Ovary (tissue), 9 donors: ENCODE measurements around the gene PPP2R3B. TPM values are rescaled to one million over a fixed set of nuclear protein-coding genes. Genes with fewer than 3 reads are reported as not detected.

ENCODE experiments used
- DNase-seq, 5 donors: peaks; one replicate each; pipeline ENCODE4 v3.0.0-alpha.2; 2019 to 2020
- H3K27ac ChIP-seq, 2 donors: fragments of 200-600 bp; one replicate each; pipeline versions ENCODE4 v1.5.1 to v1.8.0; 2019 to 2022
- H3K27me3 ChIP-seq: fragments of 200-600 bp; one replicate; pipeline ENCODE4 v1.8.0; 2022
- H3K36me3 ChIP-seq: fragments of 200-600 bp; sonication (generic); one replicate; pipeline ENCODE4 v1.5.1; 2019
- H3K4me1 ChIP-seq: one replicate; pipeline ENCODE4 v1.8.1; 2013; ENCODE audit warnings: mild to moderate bottlenecking, moderate library complexity; ENCODE audit not compliant: insufficient read depth
- H3K4me3 ChIP-seq: fragments of 200-600 bp; sonication (generic); one replicate; pipeline ENCODE4 v1.5.1; 2017
- H3K9me3 ChIP-seq, 2 donors: fragments of 200-600 bp in 1 of 2; sonication (generic) in 1 of 2; one replicate each; pipeline versions ENCODE4 v1.5.1 to v1.8.1; 2013 to 2019; ENCODE audit warnings: mild to moderate bottlenecking in 1 of 2, moderate library complexity in 1 of 2
- CTCF ChIP-seq, 3 donors: fragments of 450-650 bp in 2 of 3; fragments of 200-600 bp in 1 of 3; IDR thresholded peaks; one replicate each; pipeline versions ENCODE4 v1.5.1 to v1.8.0; 2016 to 2022; ENCODE audit warnings: antibody characterized with exemption in 3 of 3, mild to moderate bottlenecking in 1 of 3
- EP300 ChIP-seq: sonication (generic); formaldehyde crosslinking; IDR thresholded peaks from one replicate; pipeline ENCODE4 v1.6.1; 2017; ENCODE audit warnings: antibody characterized with exemption
- POLR2A ChIP-seq: fragments of 450-650 bp; IDR thresholded peaks from one replicate; pipeline ENCODE4 v1.6.1; 2017; ENCODE audit warnings: antibody characterized with exemption, mild to moderate bottlenecking, moderate library complexity
- WGBS, 3 donors: extraction: QIAGEN DNeasy Blood & Tissue Kit in 1 of 3; methylation state at CpG; one replicate each; pipeline versions ENCODE4 v1.1.5 to v1.1.7; 2013 to 2017; 5-methylcytosine and 5-hydroxymethylcytosine counted together
- intact Hi-C, 4 donors: fragments of 100-400 bp; cut with DNase I; formaldehyde crosslinking; loops; one replicate each; pipeline versions ENCODE4 v1.11.0 to v1.15.1; 2022 to 2023
- polyA plus RNA-seq, 2 donors: library from polyadenylated mRNA; stranded (reverse); fragments of 200-250 nt in 1 of 2; fragments of 350-450 nt in 1 of 2; fragmentation: Illumina TruSeq in 1 of 2; extraction: RNeasy Lipid Tissue Mini Kit (QIAGEN cat#74804) in 1 of 2; gene quantifications; one replicate each; pipeline ENCODE4 v1.2.3, GENCODE V29; 2013 to 2014
- small RNA-seq: library from RNA; depleted of rRNA; stranded (forward); fragments of <200 nt; gene quantifications from one replicate; pipeline ENCODE3, GENCODE V24; 2016
- total RNA-seq, 7 donors: library from RNA; depleted of rRNA in 2 of 7; stranded (reverse); fragments of >200 nt in 2 of 7; fragmentation: NEBNext Ultra II Directional in 3 of 7; extraction: Animal tissue kit (Norgen Biotek cat#: 25700) in 3 of 7; gene quantifications; one replicate each; pipeline versions ENCODE4 v1.1.0 to v1.2.4, GENCODE V29; 2016 to 2023
- donor health status: DM: no; HTN: no; CAD: no; lungs with moderate emphysema.
- donor health status: DM: no; HTN: no; CAD: no.
- donor health status: Bipolar disorder and iron deficiency.
- donor health status: DM: yes; HTN: yes; CAD: no.
- donor health status: DM: no; HTN: no; CAD: no.
- donor health status: DM: yes; HTN: yes; CAD: no.

The PPP2R3B gene
- total and polyA plus RNA-seq, 9 donors, result 2.3 to 25.0 (median 18.4) TPM

GRCh38 chrX:285076-285677 is 101.5 kb downstream of the PPP2R3B start:
- peak in 1 of 5 donors; percentile 17 for DNase-seq
- H3K36me3 ChIP-seq, result no peaks in the 10 kb centered on the region
- H3K27ac ChIP-seq, result no peak overlapping the region
- H3K4me1 ChIP-seq, result no peaks in the 10 kb centered on the region
- intact Hi-C loops, result no loop called here
- TF ChIP-seq POLR2A (no peak), EP300 (no peak), CTCF (IDR thresholded peaks at IDR 0.05) (no peak)
- H3K9me3 ChIP-seq, result no peaks in the 10 kb centered on the region
- no peak overlapping the region for H3K4me3 ChIP-seq
- 86 to 90% (median 88%) methylated on average over 13 of the region's 13 CpGs for WGBS, 3 donors
- no peaks in the 10 kb centered on the region for H3K27me3 ChIP-seq

Small RNA genes lying within 50 kb of the gene (small RNA-seq; reads per million reads assigned to genes)
- not detected for gene RF00017

Other genes with a start within 250 kb of the PPP2R3B start
- gene PLCXD1, start 105.5 kb downstream of the PPP2R3B start, total RNA-seq, result 10 to 100 TPM in 5 of 7 donors, 1 to 10 TPM in 2; 2.6 to 19.4 (median 13.5) TPM
- 10 to 100 TPM in 1 of 2 donors, 1 to 10 TPM in 1; 3.6 to 11.8 TPM for gene PLCXD1, start 105.5 kb downstream of the PPP2R3B start, polyA plus RNA-seq
- gene GTPBP6, start 68.1 kb downstream of the PPP2R3B start, total RNA-seq, result 10 to 100 TPM; 29.3 to 69.0 (median 47.8) TPM
- 10 to 100 TPM in 1 of 2 donors, 1 to 10 TPM in 1; 7.1 to 59.1 TPM for gene GTPBP6, start 68.1 kb downstream of the PPP2R3B start, polyA plus RNA-seq
- under 1 TPM in 1 of 7 donors, not detected in 6; 0.60 TPM for gene SHOX, start 243.9 kb upstream of the PPP2R3B start, total RNA-seq
- not detected for gene SHOX, start 243.9 kb upstream of the PPP2R3B start, polyA plus RNA-seq